GM12874 (cell line): Measurements from ENCODE around the gene SHC3.

ENCODE experiments used
- TF ChIP-seq, protein P1 (sequence below): IDR thresholded peaks from 2 replicates; pipeline ENCODE4 v1.5.1; 2011; ENCODE audit warnings: low read depth, mild to moderate bottlenecking, control low read depth, low read length, moderate library complexity; ENCODE audit not compliant: insufficient read depth

The SHC3 gene

DNA sequence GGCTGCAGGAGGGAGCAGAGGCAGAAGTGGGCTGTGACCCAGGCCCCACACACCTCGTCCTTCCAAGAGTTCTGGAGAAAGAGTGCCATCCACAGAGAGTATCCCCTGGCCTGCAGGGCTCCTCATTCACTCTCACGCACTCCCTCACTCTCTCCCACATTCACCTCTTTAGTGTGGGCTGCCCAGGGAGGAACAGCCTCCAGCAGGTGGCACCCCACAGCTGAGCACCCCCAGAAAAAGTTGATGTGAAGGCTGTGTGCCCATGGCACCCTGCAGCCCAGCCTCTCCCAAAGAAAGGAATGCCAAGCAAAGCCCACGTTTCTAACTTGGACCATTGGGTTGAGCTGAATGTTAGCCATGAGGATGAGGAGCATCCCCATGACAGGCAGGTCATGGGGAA, 4.5 kb upstream of the SHC3 start:
- TF ChIP-seq, protein P1, sequence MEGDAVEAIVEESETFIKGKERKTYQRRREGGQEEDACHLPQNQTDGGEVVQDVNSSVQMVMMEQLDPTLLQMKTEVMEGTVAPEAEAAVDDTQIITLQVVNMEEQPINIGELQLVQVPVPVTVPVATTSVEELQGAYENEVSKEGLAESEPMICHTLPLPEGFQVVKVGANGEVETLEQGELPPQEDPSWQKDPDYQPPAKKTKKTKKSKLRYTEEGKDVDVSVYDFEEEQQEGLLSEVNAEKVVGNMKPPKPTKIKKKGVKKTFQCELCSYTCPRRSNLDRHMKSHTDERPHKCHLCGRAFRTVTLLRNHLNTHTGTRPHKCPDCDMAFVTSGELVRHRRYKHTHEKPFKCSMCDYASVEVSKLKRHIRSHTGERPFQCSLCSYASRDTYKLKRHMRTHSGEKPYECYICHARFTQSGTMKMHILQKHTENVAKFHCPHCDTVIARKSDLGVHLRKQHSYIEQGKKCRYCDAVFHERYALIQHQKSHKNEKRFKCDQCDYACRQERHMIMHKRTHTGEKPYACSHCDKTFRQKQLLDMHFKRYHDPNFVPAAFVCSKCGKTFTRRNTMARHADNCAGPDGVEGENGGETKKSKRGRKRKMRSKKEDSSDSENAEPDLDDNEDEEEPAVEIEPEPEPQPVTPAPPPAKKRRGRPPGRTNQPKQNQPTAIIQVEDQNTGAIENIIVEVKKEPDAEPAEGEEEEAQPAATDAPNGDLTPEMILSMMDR, result peak; percentile 24; the same call in 1 of the 2 replicates

DNA sequence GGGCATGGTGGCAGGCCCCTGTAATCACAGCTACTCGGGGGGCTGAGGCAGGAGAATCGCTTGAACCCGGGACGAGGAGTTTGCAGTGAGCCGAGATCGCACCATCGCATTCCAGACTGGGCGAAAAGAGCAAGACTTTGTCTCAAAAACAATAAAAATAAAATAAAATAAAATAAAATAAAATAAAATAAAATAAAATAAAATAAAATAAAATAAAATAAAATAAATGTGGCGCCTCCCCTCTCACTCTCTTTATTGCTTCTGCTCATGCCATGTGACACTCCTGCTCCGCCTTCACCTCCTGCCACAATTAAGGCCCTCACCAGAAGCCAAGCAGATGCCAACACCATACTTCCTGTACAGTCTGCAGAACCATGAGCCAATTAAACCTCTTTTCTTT, 3.8 kb upstream of the SHC3 start:
- TF ChIP-seq, protein P1, result no peak

DNA sequence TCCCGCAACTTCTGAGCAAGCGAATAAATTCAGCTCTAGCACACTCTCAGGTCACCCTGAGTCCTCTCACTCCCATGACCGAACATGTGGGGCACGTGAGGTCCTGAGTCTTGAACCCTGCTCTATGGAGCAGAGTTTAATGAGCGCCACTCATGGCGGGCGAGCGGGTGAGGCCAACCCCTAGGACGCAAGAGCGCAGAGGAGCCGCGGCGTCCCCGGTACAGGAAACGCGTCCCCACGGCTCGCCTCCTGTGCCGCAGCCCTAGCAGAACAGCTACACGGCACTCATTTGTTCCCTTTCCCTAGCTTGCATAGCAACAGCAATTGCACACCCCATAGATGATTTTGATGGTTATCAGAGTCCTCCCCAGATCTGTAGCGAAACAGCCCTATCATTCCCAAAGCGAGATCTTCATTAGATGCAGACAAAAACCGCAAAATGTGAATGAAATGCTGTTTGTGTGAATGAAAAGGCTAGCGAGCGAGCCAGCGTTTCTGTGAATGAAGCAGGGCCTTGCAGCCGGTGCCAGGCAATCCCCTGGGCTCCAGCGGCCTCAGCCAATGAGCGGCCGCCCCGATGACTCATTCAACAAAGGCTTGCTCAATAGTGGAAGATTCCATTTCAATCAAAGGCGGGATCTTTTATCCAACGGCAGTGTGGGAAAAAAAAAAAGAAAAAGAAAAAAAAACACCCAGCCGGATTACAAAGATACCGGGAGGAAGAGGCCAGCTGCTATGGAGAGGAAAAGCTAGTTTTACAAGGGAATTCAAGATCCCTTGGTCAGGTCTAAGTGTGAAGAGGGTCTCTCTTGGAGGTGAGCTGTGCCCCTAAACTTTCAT, 1.5 kb upstream of the SHC3 start:
- TF ChIP-seq, protein P1, result no peak

DNA sequence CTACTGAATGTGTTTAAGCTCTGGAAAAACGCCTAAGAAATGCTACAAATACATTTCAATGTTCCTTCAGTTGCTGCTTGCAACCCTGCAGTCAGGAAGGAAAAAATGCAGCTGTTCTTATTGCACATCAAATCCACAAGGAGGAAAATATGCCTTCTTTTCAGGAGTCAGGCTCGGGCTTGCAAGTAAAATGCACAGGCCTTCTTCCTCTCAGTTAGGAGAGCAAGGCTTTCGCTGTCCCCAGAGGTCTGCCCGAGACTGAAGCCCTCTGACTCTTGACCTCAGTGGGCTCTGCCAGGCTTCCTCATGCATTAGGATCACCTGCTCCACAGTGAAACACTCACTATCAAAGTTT, 899 bp upstream of the SHC3 start:
- TF ChIP-seq, protein P1, result no peak

DNA sequence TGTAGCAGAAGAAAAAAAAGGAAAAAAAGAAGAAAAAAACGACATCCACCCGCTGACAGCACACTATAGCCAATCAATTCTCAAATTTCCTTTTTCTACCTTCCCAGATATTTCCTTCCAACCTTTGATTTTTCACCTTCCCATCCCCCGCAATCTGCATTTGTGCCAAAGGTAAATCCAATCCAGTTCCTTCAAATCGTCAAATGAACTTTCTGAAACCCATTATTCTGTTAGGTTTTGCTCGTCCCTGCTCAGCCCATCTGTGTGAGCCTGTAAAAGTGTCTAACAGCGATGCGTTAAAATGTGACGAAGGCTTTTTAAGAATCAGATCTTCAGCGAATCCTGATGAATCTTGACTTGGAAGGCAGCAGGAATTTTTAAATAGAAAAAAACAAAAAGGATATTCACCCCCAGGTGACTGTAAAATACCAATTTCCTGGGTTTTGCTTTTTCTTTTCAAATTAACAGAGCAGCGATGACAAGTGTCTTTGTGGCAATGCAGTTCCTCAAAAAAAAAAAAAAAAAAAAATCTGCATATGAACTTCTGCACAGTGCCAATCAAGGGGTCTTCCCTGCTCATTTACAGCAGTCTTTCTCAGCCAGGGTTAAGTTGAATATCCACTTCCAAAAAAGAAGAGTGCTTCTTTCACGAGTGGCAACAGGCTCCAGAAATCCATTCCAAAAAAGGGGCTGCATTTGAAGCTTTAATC, 367 bp upstream of the SHC3 start:
- TF ChIP-seq, protein P1, result no peak

DNA sequence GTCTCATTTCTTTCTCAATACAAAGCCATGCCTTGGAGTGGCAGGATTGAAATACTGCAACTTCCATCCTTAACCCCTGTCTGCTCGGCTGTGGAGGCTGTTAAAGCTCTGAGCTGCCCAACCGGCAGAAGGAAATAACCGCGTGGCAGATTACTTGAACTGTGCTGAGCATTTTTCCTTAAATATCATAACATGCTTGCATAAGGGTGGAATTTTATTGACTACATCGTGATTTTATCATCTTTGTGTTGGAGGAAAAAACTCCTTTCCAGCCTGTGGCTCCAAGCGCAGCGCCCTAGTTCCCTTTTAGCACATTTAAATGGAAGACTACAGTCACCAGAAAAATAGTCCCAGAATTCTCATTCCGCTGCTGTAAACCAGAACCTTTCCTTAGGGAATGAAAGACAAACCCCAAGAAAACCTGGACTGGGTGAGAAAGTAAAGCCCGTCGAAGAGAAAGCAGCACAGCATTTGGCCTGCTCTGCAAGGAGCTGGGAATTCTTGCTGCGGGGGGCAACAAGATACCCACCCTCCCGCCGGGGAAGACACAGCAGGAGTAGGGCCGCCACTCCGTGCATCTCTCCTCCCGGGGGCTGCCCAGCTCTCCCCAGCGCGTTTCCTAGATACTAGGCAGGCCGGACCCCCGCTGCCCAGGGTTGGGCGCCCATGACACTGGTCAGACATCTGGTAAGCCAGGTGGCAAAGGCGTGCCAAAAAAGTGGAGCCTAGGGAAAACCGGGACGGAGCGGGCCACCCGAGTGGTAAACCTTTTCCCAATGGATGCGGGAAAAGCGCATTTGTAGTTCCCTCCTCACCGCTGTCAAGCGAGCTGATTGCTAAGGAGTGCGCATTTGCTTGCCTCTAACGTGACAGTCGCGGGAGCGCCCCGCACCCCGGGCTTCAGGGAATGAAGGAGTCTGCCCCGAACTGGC, 1.3 kb downstream of the SHC3 start:
- TF ChIP-seq, protein P1, result no peak

DNA sequence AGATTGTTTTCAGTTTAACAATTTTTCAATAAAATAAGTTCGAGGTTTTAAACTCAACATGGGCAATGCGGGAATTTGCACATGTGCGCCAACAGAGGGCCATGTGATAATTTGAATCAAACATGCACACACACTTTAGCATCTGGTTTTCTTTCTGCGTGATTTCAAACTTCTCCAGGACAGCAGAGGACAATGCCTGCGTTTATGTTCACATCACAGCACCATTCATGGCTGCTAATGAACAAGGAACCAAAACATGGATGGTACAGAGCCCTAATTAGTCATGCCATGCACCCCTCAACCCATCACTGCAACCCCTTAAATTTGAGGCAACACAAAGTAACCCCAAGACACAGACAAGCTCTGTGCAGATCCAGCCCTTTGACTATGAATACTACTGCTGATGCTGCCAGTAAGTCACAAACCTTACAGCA, 2.8 kb downstream of the SHC3 start:
- TF ChIP-seq, protein P1, result no peak
